Hepatocyte (in vitro differentiated cells): Measurements from ENCODE around the gene DCDC1.

Experiments
- EZH2phosphoT487 ChIP-seq: fragments of 200-600 bp; sonication (generic); IDR thresholded peaks from one replicate; pipeline ENCODE4 v1.6.1; 2018; ENCODE audit warnings: antibody characterized with exemption, mild to moderate bottlenecking, low read depth, moderate library complexity; ENCODE audit not compliant: unreplicated experiment, severe bottlenecking
- TF ChIP-seq, protein P1 (sequence below): fragments of 200-600 bp; sonication (generic); IDR thresholded peaks from 2 replicates; pipeline ENCODE4 v1.5.1; 2016; ENCODE audit warnings: antibody characterized with exemption, mild to moderate bottlenecking; ENCODE audit not compliant: poor library complexity

DNA sequence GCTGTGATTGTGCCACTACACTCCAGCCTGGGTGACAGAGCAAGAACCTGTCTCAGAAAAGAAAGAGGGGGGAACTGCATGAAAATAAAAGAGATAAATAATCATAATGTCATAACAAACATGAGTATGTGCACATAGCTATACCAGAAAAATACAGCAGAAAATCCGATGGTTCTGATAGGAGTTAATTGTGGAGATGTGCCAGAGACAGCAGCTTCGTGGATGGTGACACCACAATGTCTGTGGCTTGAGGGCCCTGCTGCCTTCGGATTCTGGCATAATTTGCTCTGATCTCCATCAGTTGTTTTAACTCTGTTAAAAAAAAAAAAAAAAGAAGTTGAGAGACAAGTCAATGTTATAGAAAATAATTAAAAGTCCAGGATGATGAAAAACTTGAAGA lies 491.1 kb downstream of the DCDC1 start:
- TF ChIP-seq, protein P1, sequence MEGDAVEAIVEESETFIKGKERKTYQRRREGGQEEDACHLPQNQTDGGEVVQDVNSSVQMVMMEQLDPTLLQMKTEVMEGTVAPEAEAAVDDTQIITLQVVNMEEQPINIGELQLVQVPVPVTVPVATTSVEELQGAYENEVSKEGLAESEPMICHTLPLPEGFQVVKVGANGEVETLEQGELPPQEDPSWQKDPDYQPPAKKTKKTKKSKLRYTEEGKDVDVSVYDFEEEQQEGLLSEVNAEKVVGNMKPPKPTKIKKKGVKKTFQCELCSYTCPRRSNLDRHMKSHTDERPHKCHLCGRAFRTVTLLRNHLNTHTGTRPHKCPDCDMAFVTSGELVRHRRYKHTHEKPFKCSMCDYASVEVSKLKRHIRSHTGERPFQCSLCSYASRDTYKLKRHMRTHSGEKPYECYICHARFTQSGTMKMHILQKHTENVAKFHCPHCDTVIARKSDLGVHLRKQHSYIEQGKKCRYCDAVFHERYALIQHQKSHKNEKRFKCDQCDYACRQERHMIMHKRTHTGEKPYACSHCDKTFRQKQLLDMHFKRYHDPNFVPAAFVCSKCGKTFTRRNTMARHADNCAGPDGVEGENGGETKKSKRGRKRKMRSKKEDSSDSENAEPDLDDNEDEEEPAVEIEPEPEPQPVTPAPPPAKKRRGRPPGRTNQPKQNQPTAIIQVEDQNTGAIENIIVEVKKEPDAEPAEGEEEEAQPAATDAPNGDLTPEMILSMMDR, result no peak
- TF ChIP-seq EZH2phosphoT487, result no peak
